ENCODE results near the gene TMEM39A. TPM values are rescaled to one million over a fixed set of nuclear protein-coding genes. Genes with fewer than 3 reads are reported as not detected.

Gene TMEM39A
- polyA plus RNA-seq, 1 of the 3 experiments (the other 2 are of a cell fraction), result 13.2 TPM

DNA sequence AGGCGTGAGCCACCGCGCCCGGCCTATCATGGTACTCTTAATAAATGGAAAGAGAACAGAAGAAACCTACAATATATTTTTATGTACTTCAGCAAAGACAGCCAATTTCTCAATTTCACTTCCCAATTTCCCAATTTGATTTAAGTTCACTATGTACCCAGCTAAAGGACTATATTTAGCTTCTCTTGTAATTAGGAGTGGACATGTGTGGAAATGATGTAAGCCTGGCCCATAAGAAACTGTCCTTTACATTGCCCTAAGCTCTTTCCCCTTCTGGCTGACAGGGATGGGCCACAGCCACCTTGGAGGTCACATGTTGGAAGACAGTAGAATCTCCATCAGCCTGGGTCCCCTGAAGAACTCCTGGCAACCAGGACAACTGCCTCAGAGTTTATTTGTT is 6.2 kb downstream of the TMEM39A start:
- Histone ChIP-seq H2AFZ (ENCODE audit: low read depth) (no peak overlapping the region), H3K79me2 (ENCODE audit: insufficient read depth) (peaks cover 95% of the 10 kb centered on the region), H3F3A (replicated peaks; ENCODE audit: insufficient read depth) (peaks cover 4% of the 10 kb centered on the region), H3K4me2 (no peak overlapping the region), H3K9me2 (no peaks in the 10 kb centered on the region), H3K27ac (ENCODE audit: low read depth in 2 of 2, low read length in 1 of 2) (no peak overlapping the region), H4K20me1 (ENCODE audit: insufficient read depth) (peaks cover 23% of the 10 kb centered on the region; the same call in 1 of the 2 replicates), H3K4me1 (ENCODE audit: control insufficient read depth in 1 of 2, insufficient read depth in 2 of 2, low read depth in 1 of 2, low read length in 1 of 2) (peaks cover 5 to 9% of the 10 kb centered on the region in 2 experiments), H3K36me3 (replicated peaks in 1 of 2; ENCODE audit: control insufficient read depth in 1 of 2, insufficient read depth in 2 of 2, low read length in 1 of 2) (peaks cover 85 to 97% of the 10 kb centered on the region in 2 experiments), H3K27me3 (ENCODE audit: insufficient read depth) (no peaks in the 10 kb centered on the region), H3K4me3 (ENCODE audit: low read depth in 2 of 2, low read length in 1 of 2) (no peak overlapping the region), H3K9ac (no peak overlapping the region), H3K9me3 (no peaks in the 10 kb centered on the region)
- no peak for TF ChIP-seq GATA2 (CRISPR knock-in tag; IDR thresholded peaks at IDR 0.05)
- TF ChIP-seq YY1 (IDR thresholded peaks at IDR 0.05; ENCODE audit: low read depth), result no peak
- 80% methylated on average over 4 of the region's 4 CpGs for WGBS (ENCODE audit: low lambda C conversion rate)
- DNase-seq, result no peak
- ChIA-PET POLR2A (no interaction called here), CTCF (no interaction called here)

DNA sequence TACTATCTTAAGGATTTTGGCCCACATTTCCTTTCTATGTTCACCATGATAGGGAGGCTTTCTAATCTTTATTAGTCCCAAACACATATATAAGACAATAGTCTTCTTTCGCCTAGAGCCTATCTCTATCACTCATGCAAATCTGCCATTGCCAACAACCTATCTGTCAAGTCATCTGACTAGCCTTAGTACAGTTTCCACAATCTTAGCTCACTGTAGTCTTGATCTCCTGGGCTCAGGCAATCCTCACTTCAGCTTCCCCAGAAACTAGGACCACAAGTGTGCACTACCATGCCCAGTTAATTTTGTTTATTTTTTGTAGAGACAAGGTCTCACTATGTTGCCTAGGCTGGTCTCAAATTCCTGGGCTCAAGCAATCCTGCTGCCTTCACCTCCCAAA is 6.9 kb downstream of the TMEM39A start:
- CTCF ChIA-PET, result no interaction called here
- H3K27me3 ChIP-seq (ENCODE audit: insufficient read depth), result no peaks in the 10 kb centered on the region
- no peak overlapping the region for H3K4me3 ChIP-seq (ENCODE audit: low read depth in 2 of 2, low read length in 1 of 2)
- H3K4me2 ChIP-seq, result no peak overlapping the region
- TF ChIP-seq YY1 (IDR thresholded peaks at IDR 0.05; ENCODE audit: low read depth) (no peak), CHD2 (IDR thresholded peaks at IDR 0.05; ENCODE audit: low read length, partially characterized antibody) (no peak), RFX5 (IDR thresholded peaks at IDR 0.05; ENCODE audit: low read length) (no peak), SMC3 (IDR thresholded peaks at IDR 0.05; ENCODE audit: low read depth, low read length) (no peak)
- 91% methylated on average over 1 of the region's 1 CpG for WGBS (ENCODE audit: low lambda C conversion rate)
- peaks cover 83 to 94% of the 10 kb centered on the region in 2 experiments for H3K36me3 ChIP-seq (replicated peaks in 1 of 2; ENCODE audit: control insufficient read depth in 1 of 2, insufficient read depth in 2 of 2, low read length in 1 of 2)
- H3K79me2 ChIP-seq (ENCODE audit: insufficient read depth), result peaks cover 89% of the 10 kb centered on the region
- H3K9me3 ChIP-seq, result no peaks in the 10 kb centered on the region
- POLR2A ChIA-PET, result no interaction called here
- peaks cover 4% of the 10 kb centered on the region for H3F3A ChIP-seq (replicated peaks; ENCODE audit: insufficient read depth)
- no peak overlapping the region for H3K9ac ChIP-seq
- H2AFZ ChIP-seq (ENCODE audit: low read depth), result no peak overlapping the region
- peaks cover 19% of the 10 kb centered on the region; the same call in 1 of the 2 replicates for H4K20me1 ChIP-seq (ENCODE audit: insufficient read depth)
- no peak overlapping the region for H3K27ac ChIP-seq (ENCODE audit: low read depth in 2 of 2, low read length in 1 of 2)
- H3K4me1 ChIP-seq (ENCODE audit: control insufficient read depth in 1 of 2, insufficient read depth in 2 of 2, low read depth in 1 of 2, low read length in 1 of 2), result peaks cover 0 to 2% of the 10 kb centered on the region in 2 experiments; a peak in 2 of 4 replicates
- H3K9me2 ChIP-seq, result no peaks in the 10 kb centered on the region
- no peak for DNase-seq

DNA sequence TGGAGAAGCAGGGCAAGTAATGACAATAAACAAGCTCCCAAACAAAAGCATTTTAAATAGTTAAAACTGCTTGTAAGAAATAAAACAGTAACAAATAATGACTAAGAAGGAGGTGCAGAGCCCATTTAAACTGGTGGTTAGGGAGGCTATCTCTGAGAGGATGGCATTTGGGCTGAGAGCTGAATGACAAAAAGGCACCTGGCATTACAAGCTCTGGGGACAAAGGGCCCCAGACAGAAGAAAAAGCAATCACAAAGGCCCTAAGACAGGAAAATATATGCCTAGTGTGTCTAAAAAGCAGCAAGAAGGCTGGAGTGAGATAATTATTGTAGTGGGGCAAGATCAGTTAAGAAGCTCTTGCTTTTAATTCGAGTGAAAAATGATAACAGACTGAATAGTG is 9.6 kb downstream of the TMEM39A start:
- no peak for DNase-seq
- no peak overlapping the region for H3K4me2 ChIP-seq
- H3K9me3 ChIP-seq, result no peaks in the 10 kb centered on the region
- CTCF ChIA-PET, result interaction anchor here (1.5 kb wide), 1 partner anchor 9 kb away, joined by 3 read pairs; the partner anchor contains the start of gene TMEM39A
- peaks cover 7% of the 10 kb centered on the region for H3F3A ChIP-seq (replicated peaks; ENCODE audit: insufficient read depth)
- no peak overlapping the region for H3K9ac ChIP-seq
- 87% methylated on average over 1 of the region's 1 CpG for WGBS (ENCODE audit: low lambda C conversion rate)
- peaks cover 73 to 94% of the 10 kb centered on the region in 2 experiments for H3K36me3 ChIP-seq (replicated peaks in 1 of 2; ENCODE audit: control insufficient read depth in 1 of 2, insufficient read depth in 2 of 2, low read length in 1 of 2)
- H3K4me1 ChIP-seq (ENCODE audit: control insufficient read depth in 1 of 2, insufficient read depth in 2 of 2, low read depth in 1 of 2, low read length in 1 of 2), result no peaks in the 10 kb centered on the region
- no peak overlapping the region for H3K4me3 ChIP-seq (ENCODE audit: low read depth in 2 of 2, low read length in 1 of 2)
- peaks cover 19% of the 10 kb centered on the region; the same call in 1 of the 2 replicates for H4K20me1 ChIP-seq (ENCODE audit: insufficient read depth)
- H3K79me2 ChIP-seq (ENCODE audit: insufficient read depth), result peaks cover 88% of the 10 kb centered on the region
- no peaks in the 10 kb centered on the region for H3K27me3 ChIP-seq (ENCODE audit: insufficient read depth)
- POLR2A ChIA-PET, result interaction anchor here (0.6 kb wide), 1 partner anchor 9 kb away, joined by 3 read pairs; the partner anchor contains the start of gene TMEM39A
- H3K27ac ChIP-seq (ENCODE audit: low read depth in 2 of 2, low read length in 1 of 2), result no peak overlapping the region
- no peak overlapping the region for H2AFZ ChIP-seq (ENCODE audit: low read depth)
- no peaks in the 10 kb centered on the region for H3K9me2 ChIP-seq
- TF ChIP-seq CHD2 (IDR thresholded peaks at IDR 0.05; ENCODE audit: low read length, partially characterized antibody) (no peak), RCOR1 (IDR thresholded peaks at IDR 0.05; ENCODE audit: low read length) (no peak), RAD21 (IDR thresholded peaks at IDR 0.05; ENCODE audit: low read length) (no peak), FOXJ3 (CRISPR knock-in tag; IDR thresholded peaks at IDR 0.05) (no peak), NRF1 (IDR thresholded peaks at IDR 0.05; ENCODE audit: low read depth, low read length) (no peak), RXRA (IDR thresholded peaks at IDR 0.05; ENCODE audit: borderline replicate concordance, low read depth) (no peak), FOSL2 (IDR thresholded peaks at IDR 0.05; ENCODE audit: borderline replicate concordance, low read depth) (no peak), YY1 (IDR thresholded peaks at IDR 0.05; ENCODE audit: low read depth) (no peak), MXI1 (IDR thresholded peaks at IDR 0.05; ENCODE audit: low read depth, low read length) (no peak), FOXM1 (IDR thresholded peaks at IDR 0.05; ENCODE audit: low read depth) (no peak), EZH2phosphoT487 (IDR thresholded peaks at IDR 0.05; ENCODE audit: borderline replicate concordance, low read depth) (no peak), EP300 (IDR thresholded peaks at IDR 0.05; ENCODE audit: borderline replicate concordance in 1 of 2, low read depth in 1 of 2, low read length in 1 of 2) (no peak), GABPA (IDR thresholded peaks at IDR 0.05; ENCODE audit: low read depth) (no peak)
- TF ChIP-seq, protein P1, sequence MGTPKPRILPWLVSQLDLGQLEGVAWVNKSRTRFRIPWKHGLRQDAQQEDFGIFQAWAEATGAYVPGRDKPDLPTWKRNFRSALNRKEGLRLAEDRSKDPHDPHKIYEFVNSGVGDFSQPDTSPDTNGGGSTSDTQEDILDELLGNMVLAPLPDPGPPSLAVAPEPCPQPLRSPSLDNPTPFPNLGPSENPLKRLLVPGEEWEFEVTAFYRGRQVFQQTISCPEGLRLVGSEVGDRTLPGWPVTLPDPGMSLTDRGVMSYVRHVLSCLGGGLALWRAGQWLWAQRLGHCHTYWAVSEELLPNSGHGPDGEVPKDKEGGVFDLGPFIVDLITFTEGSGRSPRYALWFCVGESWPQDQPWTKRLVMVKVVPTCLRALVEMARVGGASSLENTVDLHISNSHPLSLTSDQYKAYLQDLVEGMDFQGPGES (IDR thresholded peaks at IDR 0.05; ENCODE audit: low read depth, low read length), result no peak
- TF ChIP-seq, protein P2, sequence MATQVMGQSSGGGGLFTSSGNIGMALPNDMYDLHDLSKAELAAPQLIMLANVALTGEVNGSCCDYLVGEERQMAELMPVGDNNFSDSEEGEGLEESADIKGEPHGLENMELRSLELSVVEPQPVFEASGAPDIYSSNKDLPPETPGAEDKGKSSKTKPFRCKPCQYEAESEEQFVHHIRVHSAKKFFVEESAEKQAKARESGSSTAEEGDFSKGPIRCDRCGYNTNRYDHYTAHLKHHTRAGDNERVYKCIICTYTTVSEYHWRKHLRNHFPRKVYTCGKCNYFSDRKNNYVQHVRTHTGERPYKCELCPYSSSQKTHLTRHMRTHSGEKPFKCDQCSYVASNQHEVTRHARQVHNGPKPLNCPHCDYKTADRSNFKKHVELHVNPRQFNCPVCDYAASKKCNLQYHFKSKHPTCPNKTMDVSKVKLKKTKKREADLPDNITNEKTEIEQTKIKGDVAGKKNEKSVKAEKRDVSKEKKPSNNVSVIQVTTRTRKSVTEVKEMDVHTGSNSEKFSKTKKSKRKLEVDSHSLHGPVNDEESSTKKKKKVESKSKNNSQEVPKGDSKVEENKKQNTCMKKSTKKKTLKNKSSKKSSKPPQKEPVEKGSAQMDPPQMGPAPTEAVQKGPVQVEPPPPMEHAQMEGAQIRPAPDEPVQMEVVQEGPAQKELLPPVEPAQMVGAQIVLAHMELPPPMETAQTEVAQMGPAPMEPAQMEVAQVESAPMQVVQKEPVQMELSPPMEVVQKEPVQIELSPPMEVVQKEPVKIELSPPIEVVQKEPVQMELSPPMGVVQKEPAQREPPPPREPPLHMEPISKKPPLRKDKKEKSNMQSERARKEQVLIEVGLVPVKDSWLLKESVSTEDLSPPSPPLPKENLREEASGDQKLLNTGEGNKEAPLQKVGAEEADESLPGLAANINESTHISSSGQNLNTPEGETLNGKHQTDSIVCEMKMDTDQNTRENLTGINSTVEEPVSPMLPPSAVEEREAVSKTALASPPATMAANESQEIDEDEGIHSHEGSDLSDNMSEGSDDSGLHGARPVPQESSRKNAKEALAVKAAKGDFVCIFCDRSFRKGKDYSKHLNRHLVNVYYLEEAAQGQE (IDR thresholded peaks at IDR 0.05; ENCODE audit: low read depth, low read length), result no peak
